Activated CD4-positive, alpha-beta T cell treated with anti-CD3 and anti-CD28 coated beads for 36 hours (primary cell): ENCODE results near the gene CD79B. TPM values are rescaled to one million over a fixed set of nuclear protein-coding genes. Genes with fewer than 3 reads are reported as not detected.

ENCODE experiments used
- ATAC-seq: fragments of 200-7000 bp; cut with Tn5 transposase; one replicate; pipeline ENCODE4 v1.10.0; 2021; ENCODE audit warnings: mild to moderate bottlenecking, moderate library complexity
- CTCF ChIA-PET: fragments of 350-600 bp; sonication (Branson Sonifier 250); formaldehyde crosslinking; loops from one replicate; lab custom pipeline; 2021; ENCODE audit warnings: antibody characterized with exemption; lab: Charles Lee
- POLR2A ChIA-PET: fragments of 350-600 bp; sonication (Branson Sonifier 250); formaldehyde crosslinking; loops from one replicate; lab custom pipeline; 2021; ENCODE audit warnings: antibody characterized with exemption, inconsistent platforms; lab: Charles Lee
- DNase-seq: peaks from one replicate; pipeline ENCODE4 v3.0.0-alpha.2; 2020
- H3K27ac Mint-ChIP-seq: one replicate; pipeline ENCODE4 v1.8.0; 2021; ENCODE audit warnings: mixed read lengths
- H3K27me3 Mint-ChIP-seq: one replicate; pipeline ENCODE4 v1.8.0; 2021; ENCODE audit warnings: mixed read lengths
- H3K36me3 Mint-ChIP-seq: one replicate; pipeline ENCODE4 v1.8.0; 2021; ENCODE audit warnings: low read depth, mixed read lengths
- H3K4me1 Mint-ChIP-seq: one replicate; pipeline ENCODE4 v1.8.0; 2021; ENCODE audit warnings: mixed read lengths
- H3K4me3 Mint-ChIP-seq: one replicate; pipeline ENCODE4 v1.8.0; 2021; ENCODE audit warnings: mild to moderate bottlenecking, moderate library complexity, mixed read lengths
- H3K9me3 Mint-ChIP-seq: one replicate; pipeline ENCODE4 v1.8.0; 2021; ENCODE audit warnings: low read depth, mixed read lengths
- intact Hi-C, 2 experiments: fragments of 100-400 bp; cut with DNase I in 1 of 2; cut with micrococcal nuclease in 1 of 2; formaldehyde crosslinking; loops; one replicate each; pipeline versions ENCODE4 v1.14.2 to v1.15.1; 2022 to 2024; cut with DNase I, micrococcal nuclease
- total RNA-seq, 2 experiments: library from RNA; stranded (reverse); gene quantifications; one replicate each; pipeline ENCODE4 v1.2.3, GENCODE V29; 2021

CD79B gene
- total RNA-seq, 2 experiments from 2014 or later: 19.8 to 28.0 TPM

DNA sequence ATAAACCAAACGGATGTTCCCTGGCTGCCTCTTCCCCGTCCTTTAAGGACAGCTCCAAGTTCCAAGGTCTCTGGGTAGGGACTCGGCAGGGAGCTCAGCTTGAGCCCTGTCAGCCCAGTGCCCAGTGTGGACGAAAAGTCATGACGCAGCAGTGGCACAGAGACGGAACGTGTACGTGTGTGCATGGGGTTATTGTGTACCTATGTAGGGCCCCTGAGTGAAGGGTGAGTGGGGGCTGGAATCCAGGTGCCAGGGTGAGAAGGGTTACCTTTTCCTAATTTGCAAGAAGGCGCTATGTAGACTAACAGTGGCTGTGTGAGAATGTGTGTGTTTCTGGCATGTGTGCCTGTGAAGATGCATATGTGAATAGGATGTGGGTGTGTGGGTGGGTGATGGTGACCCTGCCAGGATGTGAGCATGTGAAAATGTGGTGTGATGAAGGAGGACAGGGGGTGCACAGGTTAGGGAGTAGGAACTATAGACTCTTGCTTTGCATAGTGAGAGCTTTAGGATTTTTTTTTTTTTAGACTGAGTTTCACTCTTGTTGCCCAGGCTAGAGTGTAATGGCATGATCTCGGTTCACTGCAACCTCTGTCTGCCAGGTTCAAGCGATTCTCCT is 34.6 kb upstream of the CD79B start:
- Mint-ChIP-seq H3K4me1 (peaks cover 19% of the 10 kb centered on the region), H3K9me3 (no peaks in the 10 kb centered on the region), H3K27me3 (no peaks in the 10 kb centered on the region), H3K36me3 (no peaks in the 10 kb centered on the region), H3K4me3 (no peak overlapping the region), H3K27ac (peak overlapping the region; percentile 20)
- ChIA-PET POLR2A (no interaction called here), CTCF (interaction anchor here (1.1 kb wide), 1 partner anchor 24 kb away, joined by 3 read pairs; no protein-coding TSS in a partner anchor)
- ATAC-seq: peak; percentile 84
- intact Hi-C loops: no loop called here
- DNase-seq: peak; percentile 69

- intact Hi-C loops: no loop called here
- H3K4me1 Mint-ChIP-seq: peaks cover 19% of the 10 kb centered on the region
- no peaks in the 10 kb centered on the region for H3K9me3 Mint-ChIP-seq
- ChIA-PET CTCF (interaction anchor here (1.0 to 3.4 kb wide), 3 partner anchors 14 to 44 kb away, joined by 3 to 14 read pairs (median 8); no protein-coding TSS in a partner anchor), POLR2A (no interaction called here)
- H3K27ac Mint-ChIP-seq: no peak overlapping the region
- no peak for ATAC-seq
- no peaks in the 10 kb centered on the region for H3K36me3 Mint-ChIP-seq
- DNase-seq: no peak
- H3K4me3 Mint-ChIP-seq: no peak overlapping the region
- no peaks in the 10 kb centered on the region for H3K27me3 Mint-ChIP-seq
These were observed 31.0 kb upstream of the CD79B start for GRCh38 chr17:63963123-63963522.

DNA sequence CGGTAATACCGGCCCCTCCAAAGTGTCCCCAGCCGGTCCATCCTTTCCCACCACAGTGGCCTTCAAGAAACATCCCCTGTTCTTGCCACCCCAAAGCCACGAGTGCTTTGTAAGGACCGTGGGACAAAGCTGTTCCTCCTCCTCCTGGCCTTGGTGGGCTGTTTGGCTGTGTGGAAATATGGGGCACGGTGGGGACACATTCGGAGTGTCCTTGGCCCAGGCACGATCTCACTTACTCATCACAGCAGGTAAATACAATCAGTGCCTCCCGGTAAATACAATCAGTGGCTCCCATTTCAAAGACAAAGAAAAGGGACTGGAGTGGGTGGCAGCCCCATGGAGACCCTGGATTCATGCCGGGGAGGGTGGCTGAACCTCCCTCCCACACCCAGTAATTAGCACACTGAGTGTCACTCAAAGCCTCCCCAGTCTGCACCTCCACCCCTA is 30.2 kb upstream of the CD79B start:
- no peaks in the 10 kb centered on the region for H3K36me3 Mint-ChIP-seq
- no peak for ATAC-seq
- ChIA-PET POLR2A (interaction anchor here (1.3 kb wide), 1 partner anchor 58 kb away, joined by 3 read pairs; the partner anchor contains the start of gene ICAM2), CTCF (interaction anchor here (3.4 kb wide), 1 partner anchor 16 kb away, joined by 14 read pairs; no protein-coding TSS in a partner anchor)
- no peaks in the 10 kb centered on the region for H3K9me3 Mint-ChIP-seq
- intact Hi-C loops: no loop called here
- peaks cover 15% of the 10 kb centered on the region for H3K4me1 Mint-ChIP-seq
- DNase-seq: no peak
- H3K4me3 Mint-ChIP-seq: no peak overlapping the region
- no peaks in the 10 kb centered on the region for H3K27me3 Mint-ChIP-seq
- H3K27ac Mint-ChIP-seq: no peak overlapping the region

DNA sequence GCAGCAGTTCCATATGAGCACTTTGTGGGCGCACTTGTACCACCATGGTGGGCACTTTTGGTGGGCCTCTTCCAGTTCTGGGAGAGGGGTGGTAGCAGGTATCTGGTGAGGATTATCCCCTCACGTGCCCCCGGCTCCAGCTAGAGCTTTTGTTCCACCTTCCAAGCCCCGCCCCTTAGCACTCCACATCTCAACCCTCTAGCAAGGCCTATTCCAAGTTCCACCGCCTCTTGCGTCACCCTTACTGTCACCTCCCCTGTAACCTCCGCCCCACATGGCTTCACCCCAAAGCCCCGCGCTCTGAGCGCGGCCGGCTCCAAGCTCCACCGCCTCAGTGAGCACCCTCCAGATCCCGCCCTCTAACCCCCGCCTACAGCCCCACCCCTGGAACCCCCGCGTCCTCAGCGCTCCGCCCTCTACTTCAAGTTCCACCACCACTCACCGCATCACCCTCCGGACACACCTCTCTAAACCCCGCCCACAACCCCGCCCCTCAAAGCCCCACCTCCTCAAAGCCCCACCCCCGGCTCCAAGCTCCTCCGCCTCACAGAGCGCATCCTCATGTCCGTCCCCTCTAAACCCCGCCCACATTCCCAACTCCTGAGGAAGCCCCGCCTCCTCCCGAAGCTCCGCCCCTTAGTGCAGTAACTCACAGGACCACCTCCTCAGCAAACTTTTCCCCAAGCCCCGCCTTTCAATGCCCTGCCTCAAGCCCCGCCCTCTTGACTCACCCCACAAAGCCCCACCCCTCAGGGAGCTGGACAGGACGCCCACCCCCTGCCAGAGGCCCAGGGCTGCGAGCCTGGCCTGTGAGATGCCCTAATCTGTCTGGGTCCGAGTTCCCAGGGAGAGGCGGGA is 29.5 kb upstream of the CD79B start:
- POLR2A ChIA-PET: interaction anchor here (0.6 to 1.3 kb wide), 2 partner anchors 32 to 59 kb away, joined by 3 to 4 read pairs; partner anchors contain the start of gene ICAM2
- DNase-seq: peak; percentile 75
- ATAC-seq: peak; percentile 74
- H3K27ac Mint-ChIP-seq: no peak overlapping the region
- H3K4me3 Mint-ChIP-seq: no peak overlapping the region
- peaks cover 8% of the 10 kb centered on the region for H3K4me1 Mint-ChIP-seq
- no peaks in the 10 kb centered on the region for H3K9me3 Mint-ChIP-seq
- CTCF ChIA-PET: interaction anchor here (0.6 to 3.4 kb wide), 2 partner anchors 15 to 64 kb away, joined by 3 to 14 read pairs; no protein-coding TSS in a partner anchor
- intact Hi-C loops: no loop called here
- H3K27me3 Mint-ChIP-seq: no peaks in the 10 kb centered on the region
- H3K36me3 Mint-ChIP-seq: no peaks in the 10 kb centered on the region

GRCh38 chr17:63960430-63960829 is 28.3 kb upstream of the CD79B start:
- ChIA-PET CTCF (interaction anchor here (1.0 kb wide), 1 partner anchor 13 kb away, joined by 4 read pairs; no protein-coding TSS in a partner anchor), POLR2A (no interaction called here)
- peaks cover 8% of the 10 kb centered on the region for H3K4me1 Mint-ChIP-seq
- ATAC-seq: no peak
- no peak for DNase-seq
- no peak overlapping the region for H3K4me3 Mint-ChIP-seq
- no peak overlapping the region for H3K27ac Mint-ChIP-seq
- H3K9me3 Mint-ChIP-seq: no peaks in the 10 kb centered on the region
- intact Hi-C loops: no loop called here
- no peaks in the 10 kb centered on the region for H3K27me3 Mint-ChIP-seq
- H3K36me3 Mint-ChIP-seq: no peaks in the 10 kb centered on the region

DNA sequence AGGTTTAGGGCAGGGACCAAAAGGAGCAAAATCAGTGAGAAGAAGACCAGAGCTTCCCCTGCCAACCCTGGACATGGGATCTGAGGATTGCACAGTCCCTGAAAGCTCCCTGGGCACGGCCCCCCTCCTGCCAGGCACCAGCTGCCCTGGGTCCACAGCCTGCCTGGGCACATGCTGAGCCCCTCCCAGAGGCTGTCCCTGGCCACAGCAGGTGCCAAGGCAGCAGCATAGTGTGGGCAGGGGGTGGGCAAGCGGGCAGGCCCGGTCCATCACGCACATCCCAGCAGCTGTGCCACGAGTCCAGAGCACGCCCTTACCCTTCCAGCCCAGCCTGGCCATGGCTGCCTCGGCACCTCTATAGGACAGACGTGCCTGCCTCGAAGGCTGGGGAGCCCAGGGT is 27.9 kb upstream of the CD79B start:
- Mint-ChIP-seq H3K4me3 (no peak overlapping the region), H3K36me3 (no peaks in the 10 kb centered on the region), H3K27me3 (no peaks in the 10 kb centered on the region), H3K27ac (no peak overlapping the region), H3K4me1 (peaks cover 10% of the 10 kb centered on the region), H3K9me3 (no peaks in the 10 kb centered on the region)
- ChIA-PET POLR2A (no interaction called here), CTCF (interaction anchor here (1.0 kb wide), 1 partner anchor 13 kb away, joined by 4 read pairs; no protein-coding TSS in a partner anchor)
- DNase-seq (no peak), ATAC-seq (no peak)
- intact Hi-C loops: no loop called here

- H3K36me3 Mint-ChIP-seq: no peaks in the 10 kb centered on the region
- H3K27me3 Mint-ChIP-seq: no peaks in the 10 kb centered on the region
- peaks cover 20% of the 10 kb centered on the region for H3K4me1 Mint-ChIP-seq
- no peak overlapping the region for H3K4me3 Mint-ChIP-seq
- H3K27ac Mint-ChIP-seq: no peak overlapping the region
- POLR2A ChIA-PET: interaction anchor here (1.0 kb wide), 1 partner anchor 9 kb away, joined by 3 read pairs; no protein-coding TSS in a partner anchor
- CTCF ChIA-PET: interaction anchor here (1.4 to 3.7 kb wide), 2 partner anchors 10 to 37 kb away, joined by 5 to 23 read pairs; no protein-coding TSS in a partner anchor
- intact Hi-C loops: no loop called here
- ATAC-seq (peak; percentile 13), DNase-seq (no peak)
- no peaks in the 10 kb centered on the region for H3K9me3 Mint-ChIP-seq
These were observed 24.3 kb upstream of the CD79B start for GRCh38 chr17:63956296-63956920.

GRCh38 chr17:63955791-63956190 is 23.7 kb upstream of the CD79B start:
- Mint-ChIP-seq H3K27me3 (no peaks in the 10 kb centered on the region), H3K27ac (no peak overlapping the region), H3K4me1 (peaks cover 19% of the 10 kb centered on the region), H3K36me3 (no peaks in the 10 kb centered on the region), H3K4me3 (no peak overlapping the region), H3K9me3 (no peaks in the 10 kb centered on the region)
- ATAC-seq (no peak), DNase-seq (no peak)
- intact Hi-C loops: no loop called here
- POLR2A ChIA-PET: no interaction called here
- CTCF ChIA-PET: interaction anchor here (1.0 to 3.7 kb wide), 3 partner anchors 9 to 36 kb away, joined by 3 to 23 read pairs (median 5); no protein-coding TSS in a partner anchor

DNA sequence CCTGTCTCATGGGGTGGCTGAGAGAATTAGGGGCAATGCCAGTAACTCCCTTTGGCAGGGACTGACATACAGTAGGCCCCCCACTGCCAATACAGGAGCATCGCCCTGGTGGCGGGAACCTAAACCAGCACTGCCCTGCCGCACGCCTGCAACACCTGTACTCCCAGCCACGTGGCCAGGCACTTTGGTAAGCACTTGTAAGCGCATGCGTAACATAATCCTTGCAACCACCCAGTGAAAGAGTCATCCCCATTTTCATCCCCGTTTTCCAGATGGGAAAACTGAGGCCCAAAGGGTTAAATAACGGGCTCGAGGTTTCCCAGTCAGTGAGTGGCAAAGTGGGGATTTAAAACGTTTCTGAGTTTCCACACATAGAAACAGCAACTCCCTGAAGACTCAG is 23.1 kb upstream of the CD79B start:
- H3K9me3 Mint-ChIP-seq: no peaks in the 10 kb centered on the region
- peaks cover 19% of the 10 kb centered on the region for H3K4me1 Mint-ChIP-seq
- CTCF ChIA-PET: interaction anchor here (0.6 to 3.7 kb wide), 8 partner anchors 9 to 904 kb away, joined by 3 to 23 read pairs (median 4); no protein-coding TSS in a partner anchor
- DNase-seq (no peak), ATAC-seq (no peak)
- intact Hi-C loops: no loop called here
- no peak overlapping the region for H3K4me3 Mint-ChIP-seq
- no peaks in the 10 kb centered on the region for H3K36me3 Mint-ChIP-seq
- no peaks in the 10 kb centered on the region for H3K27me3 Mint-ChIP-seq
- POLR2A ChIA-PET: no interaction called here
- peak overlapping the region; percentile 28 for H3K27ac Mint-ChIP-seq

GRCh38 chr17:63954402-63955063 is 22.4 kb upstream of the CD79B start:
- ChIA-PET CTCF (interaction anchor here (0.5 to 3.7 kb wide), 14 partner anchors 8 to 904 kb away, joined by 3 to 23 read pairs (median 3); partner anchors contain the start of gene GH1), POLR2A (interaction anchor here (1.1 kb wide), 1 partner anchor 21 kb away, joined by 4 read pairs; no protein-coding TSS in a partner anchor)
- intact Hi-C loops: loop anchor here in 1 of 2 experiments (5.0 kb wide), 1 partner anchor 38 kb away; no protein-coding TSS in a partner anchor
- no peaks in the 10 kb centered on the region for H3K36me3 Mint-ChIP-seq
- peak; percentile 78 for ATAC-seq
- peak overlapping the region; percentile 71 for H3K27ac Mint-ChIP-seq
- peaks cover 19% of the 10 kb centered on the region for H3K4me1 Mint-ChIP-seq
- DNase-seq: peak; percentile 66
- H3K4me3 Mint-ChIP-seq: no peak overlapping the region
- H3K9me3 Mint-ChIP-seq: no peaks in the 10 kb centered on the region
- H3K27me3 Mint-ChIP-seq: no peaks in the 10 kb centered on the region
